BJ (cell line): ENCODE results near the gene PHF11. TPM values are rescaled to one million over a fixed set of nuclear protein-coding genes. Genes with fewer than 3 reads are reported as not detected.

Experiments
- CTCF ChIA-PET: fragments of 350-600 bp; formaldehyde crosslinking; extraction: SDS; loops from one replicate; lab custom pipeline; 2021; ENCODE audit warnings: antibody characterized with exemption, inconsistent platforms; lab: Yijun Ruan, JAX
- POLR2A ChIA-PET: fragments of 300-600 bp; sonication (Branson Sonifier 250); formaldehyde crosslinking; extraction: SDS; loops from one replicate; lab custom pipeline; 2021; ENCODE audit warnings: antibody characterized with exemption; lab: Charles Lee
- DNase-seq: peaks from one replicate; pipeline ENCODE4 v3.0.0-alpha.2; 2011; ENCODE audit warnings: low read depth
- H3K27me3 ChIP-seq: 2 replicates; pipeline ENCODE4 v1.6.0; 2011; ENCODE audit warnings: low read length; ENCODE audit not compliant: control insufficient read depth, insufficient read depth
- H3K36me3 ChIP-seq: 2 replicates; pipeline ENCODE4 v1.5.1; 2011; ENCODE audit warnings: low read length; ENCODE audit not compliant: control insufficient read depth, insufficient read depth
- H3K4me3 ChIP-seq: 2 replicates; pipeline ENCODE4 v1.5.1; 2011; ENCODE audit warnings: low read depth, mild to moderate bottlenecking, control low read depth, low read length
- polyA plus RNA-seq: library from polyadenylated mRNA; depleted of rRNA; stranded (reverse); fragments of >200 nt; gene quantifications from 2 replicates; pipeline ENCODE4 v1.2.3, GENCODE V29; 2011; rRNA removed
- TF ChIP-seq, protein P1 (sequence below): IDR thresholded peaks from 2 replicates; pipeline ENCODE4 v1.5.1; 2011; ENCODE audit warnings: low read depth, mild to moderate bottlenecking, control low read depth, inconsistent platforms, low read length, moderate library complexity; ENCODE audit not compliant: insufficient read depth

PHF11 gene
- polyA plus RNA-seq, 1 experiment, result 18.7 TPM

DNA sequence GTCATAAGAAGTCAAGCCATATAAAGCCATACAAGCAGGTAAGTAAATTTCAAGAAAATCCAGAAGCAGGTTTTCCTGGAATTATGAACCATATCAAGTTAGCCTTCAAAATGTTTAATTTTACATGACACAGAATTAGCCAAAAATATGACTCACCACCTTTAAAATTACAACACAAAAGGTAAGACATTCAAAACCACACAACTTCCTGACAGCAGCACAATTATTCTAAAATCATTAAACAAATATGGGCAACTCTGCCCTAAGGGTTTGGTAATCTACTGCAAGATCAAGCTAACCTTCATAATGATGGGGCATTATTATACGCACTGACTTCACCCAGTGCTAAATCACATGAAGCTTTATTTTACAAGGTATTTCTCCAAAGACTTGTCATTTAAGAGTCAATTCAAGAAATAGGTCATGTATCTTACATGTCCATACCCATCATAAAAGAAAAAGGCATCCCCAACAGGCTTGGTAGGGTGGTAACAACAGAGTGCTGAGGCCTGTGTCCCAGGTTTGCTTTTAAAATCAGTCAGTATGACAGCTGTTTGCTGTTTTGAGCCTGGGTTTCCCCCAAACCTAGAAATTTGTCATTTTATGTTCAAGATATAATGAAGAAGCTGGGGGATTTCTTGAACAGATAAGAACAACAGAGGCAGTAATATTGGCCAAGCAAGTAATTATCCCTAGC, 74.4 kb downstream of the PHF11 start:
- POLR2A ChIA-PET, result no interaction called here

DNA sequence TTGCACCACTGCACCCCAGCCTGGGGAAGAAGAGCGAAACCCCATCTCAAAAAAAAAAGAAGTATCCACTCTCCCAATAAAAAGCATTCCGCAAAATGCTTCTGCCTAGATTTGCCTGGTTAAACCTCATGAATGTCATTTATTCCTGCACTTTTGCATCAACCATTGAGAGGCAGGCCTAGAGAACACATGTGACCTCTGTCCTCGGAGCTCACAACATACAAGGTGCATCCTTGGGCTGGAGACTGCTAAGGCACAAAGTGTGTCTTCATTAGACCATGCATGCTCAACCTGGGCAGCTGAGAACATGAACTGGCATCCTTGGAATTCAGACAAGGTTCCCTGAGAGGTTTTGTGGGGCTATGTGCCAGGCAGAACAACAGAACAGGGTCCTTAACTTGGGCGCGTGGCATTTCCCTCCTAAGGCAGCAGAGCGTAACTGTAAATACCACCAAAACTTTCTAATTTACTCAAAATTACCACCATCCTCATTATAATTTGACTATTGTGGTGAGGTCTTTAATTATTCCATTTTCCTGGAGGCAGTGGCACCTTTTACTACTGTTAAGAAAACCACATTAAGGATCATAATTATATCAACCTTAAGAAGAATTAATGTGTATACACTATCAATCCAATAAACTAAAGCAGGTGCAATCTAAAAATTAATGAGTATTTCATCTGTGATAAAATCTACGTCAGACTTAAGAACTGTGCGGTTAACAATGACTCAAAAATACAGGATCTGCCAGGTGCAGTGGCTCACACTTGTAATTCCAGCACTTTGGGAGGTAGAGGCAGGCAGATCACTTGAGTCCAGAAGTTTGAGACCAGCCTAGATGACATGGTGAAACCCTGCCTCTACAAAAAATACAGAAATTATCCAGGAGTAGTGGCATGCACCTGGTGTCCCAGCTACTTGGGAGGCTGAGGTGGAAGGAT, 75.8 kb downstream of the PHF11 start:
- ChIA-PET POLR2A (no interaction called here), CTCF (interaction anchor here (0.6 kb wide), 1 partner anchor 292 kb away, joined by 3 read pairs; no protein-coding TSS in a partner anchor)
- no peak for DNase-seq
- no peak overlapping the region for H3K4me3 ChIP-seq
- H3K36me3 ChIP-seq, result 0 out of 2 replicates have a peak, but pooled peaks cover 1% of the 10 kb centered on the region
- TF ChIP-seq, protein P1, sequence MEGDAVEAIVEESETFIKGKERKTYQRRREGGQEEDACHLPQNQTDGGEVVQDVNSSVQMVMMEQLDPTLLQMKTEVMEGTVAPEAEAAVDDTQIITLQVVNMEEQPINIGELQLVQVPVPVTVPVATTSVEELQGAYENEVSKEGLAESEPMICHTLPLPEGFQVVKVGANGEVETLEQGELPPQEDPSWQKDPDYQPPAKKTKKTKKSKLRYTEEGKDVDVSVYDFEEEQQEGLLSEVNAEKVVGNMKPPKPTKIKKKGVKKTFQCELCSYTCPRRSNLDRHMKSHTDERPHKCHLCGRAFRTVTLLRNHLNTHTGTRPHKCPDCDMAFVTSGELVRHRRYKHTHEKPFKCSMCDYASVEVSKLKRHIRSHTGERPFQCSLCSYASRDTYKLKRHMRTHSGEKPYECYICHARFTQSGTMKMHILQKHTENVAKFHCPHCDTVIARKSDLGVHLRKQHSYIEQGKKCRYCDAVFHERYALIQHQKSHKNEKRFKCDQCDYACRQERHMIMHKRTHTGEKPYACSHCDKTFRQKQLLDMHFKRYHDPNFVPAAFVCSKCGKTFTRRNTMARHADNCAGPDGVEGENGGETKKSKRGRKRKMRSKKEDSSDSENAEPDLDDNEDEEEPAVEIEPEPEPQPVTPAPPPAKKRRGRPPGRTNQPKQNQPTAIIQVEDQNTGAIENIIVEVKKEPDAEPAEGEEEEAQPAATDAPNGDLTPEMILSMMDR, result no peak
- no peaks in the 10 kb centered on the region for H3K27me3 ChIP-seq

More for the DNA sequence above, 74.4 kb downstream of the PHF11 start:
- TF ChIP-seq, protein P1, result no peak
- CTCF ChIA-PET, result no interaction called here
- Histone ChIP-seq H3K36me3 (0 out of 2 replicates have a peak, but pooled peaks cover 1% of the 10 kb centered on the region), H3K4me3 (no peak overlapping the region), H3K27me3 (no peaks in the 10 kb centered on the region)
- DNase-seq, result no peak

Other genes starting within 250 kb of the PHF11 start
- 2.2 and 3.2 TPM in 2 replicates for gene CDADC1, start 248.0 kb upstream of the PHF11 start, polyA plus RNA-seq
- 6.5 and 9.4 TPM in 2 replicates for gene CAB39L, start 51.9 kb upstream of the PHF11 start, polyA plus RNA-seq
- gene SETDB2, start 51.7 kb upstream of the PHF11 start, polyA plus RNA-seq, result 2.3 and 4.9 TPM in 2 replicates
- 8.0 and 11.6 TPM in 2 replicates for gene RCBTB1, start 89.6 kb downstream of the PHF11 start, polyA plus RNA-seq
- gene ARL11, start 132.6 kb downstream of the PHF11 start, polyA plus RNA-seq, result not detected in 2 replicates
- 43.3 and 52.2 TPM in 2 replicates for gene EBPL, start 195.5 kb downstream of the PHF11 start, polyA plus RNA-seq